Sciatic nerve (tissue), 2 donors: Measurements from ENCODE around the gene KIF23. TPM values are rescaled to one million over a fixed set of nuclear protein-coding genes. Genes with fewer than 3 reads are reported as not detected.
A peak's percentile ranks its signal among the peaks of the same experiment; 100 is the strongest.

Experiments
- ATAC-seq: fragments of 200-7000 bp; cut with Tn5 transposase; one replicate; pipeline ENCODE4 v1.9.1; 2020; ENCODE audit warnings: mild to moderate bottlenecking, moderate library complexity
- DNase-seq: peaks from one replicate; pipeline ENCODE4 v3.0.0-alpha.2; 2020; ENCODE audit warnings: low spot score
- intact Hi-C: fragments of 100-400 bp; cut with DNase I; formaldehyde crosslinking; loops from one replicate; pipeline ENCODE4 v1.14.2; 2022
- total RNA-seq: library from RNA; stranded (reverse); fragmentation: NEBNext Ultra II Directional; extraction: Animal tissue kit (Norgen Biotek cat#: 25700); gene quantifications from one replicate; pipeline ENCODE4 v1.2.1, GENCODE V29; 2021
- donor health status: DM: no; HTN: no; CAD: no.
- donor health status: DM: no; HTN: no; CAD: no.

KIF23 gene
- total RNA-seq, 1 donor from 2014 or later: 11.8 TPM

DNA sequence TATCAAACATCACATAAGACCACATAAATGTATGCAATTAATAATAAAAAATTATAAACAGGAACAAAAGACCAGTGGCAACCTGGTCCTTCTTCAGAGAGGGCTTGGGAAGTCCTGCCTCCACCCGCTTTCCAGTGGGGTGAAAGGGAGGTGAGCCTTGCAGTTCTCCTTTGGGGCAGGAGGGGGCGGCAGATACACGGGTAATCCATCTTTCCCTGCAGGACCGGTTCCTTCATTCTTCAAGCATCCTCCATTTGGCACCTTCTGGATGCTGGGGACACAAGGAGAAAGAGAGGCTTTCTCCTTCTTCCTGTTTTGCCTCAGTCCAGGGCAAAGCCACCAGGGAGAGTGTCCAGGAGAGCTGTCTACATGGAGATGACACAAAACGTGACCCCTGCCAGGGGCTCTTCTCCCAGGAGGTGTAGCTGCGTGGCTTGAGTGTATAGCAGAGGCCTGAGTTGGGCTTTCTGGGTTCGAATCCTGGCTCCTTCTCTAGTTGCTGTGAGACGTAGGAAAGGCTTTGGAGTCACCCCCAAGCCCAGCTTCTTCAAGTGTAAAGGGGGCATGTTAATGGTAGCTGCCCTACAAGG lies 61.7 kb downstream of the KIF23 start:
- ATAC-seq (peak; percentile 90), DNase-seq (peak; percentile 93)
- intact Hi-C loops: loop anchor here (10.0 kb wide), 1 partner anchor 1009 kb away; no protein-coding TSS in a partner anchor

DNA sequence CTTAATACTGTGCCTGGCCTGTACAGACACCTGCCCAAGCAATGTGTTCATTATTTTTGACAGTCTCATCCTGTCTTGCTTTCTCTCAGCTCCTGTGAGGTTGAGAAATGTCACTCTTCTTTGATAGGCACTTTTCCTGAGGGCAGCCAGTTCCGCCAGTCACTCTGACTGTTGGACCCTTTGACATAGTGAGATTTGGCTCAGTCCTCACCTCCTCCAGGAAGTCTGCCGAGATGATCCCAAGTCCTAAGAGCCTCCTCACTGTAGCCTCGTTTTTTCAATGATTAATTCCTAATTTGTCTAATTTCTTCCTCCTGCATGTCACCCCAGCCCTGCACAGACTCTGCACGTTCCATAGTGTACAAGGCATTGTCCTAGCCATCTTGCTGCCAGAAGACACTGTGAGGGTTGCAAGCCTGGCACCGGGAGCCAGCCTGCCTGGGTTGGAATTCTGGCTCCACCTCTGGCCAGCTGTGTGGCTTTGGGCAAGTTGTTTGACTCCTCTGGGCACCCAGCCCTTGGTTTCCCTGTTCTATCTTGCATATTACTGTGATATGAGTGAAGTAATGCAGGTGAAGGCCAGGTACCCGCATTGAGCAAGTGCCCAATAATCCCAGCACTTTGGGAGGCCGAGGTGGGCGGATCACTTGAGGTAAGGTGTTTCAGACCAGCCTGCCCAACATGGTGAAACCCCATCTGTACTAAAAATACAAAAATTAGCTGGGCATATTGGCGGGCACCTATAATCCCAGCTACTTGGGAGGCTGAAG lies 62.7 kb downstream of the KIF23 start:
- DNase-seq: peak; percentile 50
- intact Hi-C loops: loop anchor here (10.0 kb wide), 1 partner anchor 1008 kb away; no protein-coding TSS in a partner anchor
- ATAC-seq: no peak

DNA sequence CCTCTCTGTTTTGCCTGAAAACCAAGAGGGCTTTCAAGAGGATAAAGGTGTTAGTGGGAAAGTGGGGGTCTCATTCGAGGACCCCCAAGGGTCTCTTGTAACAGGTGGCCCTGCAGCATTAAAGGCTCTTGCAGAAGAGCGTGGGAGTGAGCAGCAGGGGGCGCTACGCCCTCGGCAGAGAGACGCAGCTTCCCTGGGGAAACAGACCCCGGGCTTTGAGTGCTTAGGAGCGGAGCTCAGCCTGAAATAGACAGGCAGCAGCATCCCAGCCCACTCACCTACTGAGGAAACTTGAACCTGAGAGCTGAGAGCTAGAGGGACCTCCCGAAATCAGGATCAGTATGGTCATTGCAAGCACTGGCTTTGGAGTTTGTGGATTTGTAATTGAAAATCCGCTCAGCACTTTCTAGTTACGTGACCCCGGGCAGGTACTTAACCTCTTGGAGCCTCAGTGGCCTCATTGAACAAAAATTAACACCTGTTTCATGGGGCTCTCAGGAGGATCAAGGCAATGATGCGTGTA lies 64.2 kb downstream of the KIF23 start:
- intact Hi-C loops: loop anchor here (10.0 kb wide), 1 partner anchor 1006 kb away; no protein-coding TSS in a partner anchor
- ATAC-seq: peak; percentile 57
- peak; percentile 77 for DNase-seq

DNA sequence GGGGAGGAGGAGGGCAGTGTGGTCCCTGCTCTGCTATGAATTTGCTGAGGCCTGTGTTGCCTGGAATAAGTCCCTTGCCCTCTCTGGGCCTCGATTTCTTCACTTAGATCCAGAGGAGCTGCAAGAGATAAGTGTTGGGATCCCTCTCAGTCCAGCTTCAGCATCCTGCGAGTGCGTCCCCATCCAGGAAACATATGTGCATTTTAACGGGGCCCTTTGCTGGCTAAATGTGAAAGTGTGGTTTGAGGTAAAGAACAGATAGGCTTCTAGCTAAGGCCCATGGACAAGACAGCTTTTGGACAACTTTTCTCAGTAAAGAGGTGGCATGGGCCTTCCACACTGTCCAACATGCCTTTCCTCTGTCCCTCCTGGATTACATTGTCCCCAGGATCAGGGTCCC lies 64.9 kb downstream of the KIF23 start:
- intact Hi-C loops: loop anchor here (10.0 kb wide), 1 partner anchor 1006 kb away; no protein-coding TSS in a partner anchor
- DNase-seq: no peak
- ATAC-seq: no peak

- no peak for DNase-seq
- intact Hi-C loops: loop anchor here (10.0 kb wide), 2 partner anchors 615 to 1005 kb away; partner anchors contain the start of gene TLE3
- no peak for ATAC-seq
Measured at GRCh38 chr15:69479971-69480370, 65.8 kb downstream of the KIF23 start.

GRCh38 chr15:69480932-69481331 lies 66.8 kb downstream of the KIF23 start:
- peak; percentile 33 for DNase-seq
- intact Hi-C loops: loop anchor here (10.0 kb wide), 1 partner anchor 614 kb away; the partner anchor contains the start of gene TLE3

DNA sequence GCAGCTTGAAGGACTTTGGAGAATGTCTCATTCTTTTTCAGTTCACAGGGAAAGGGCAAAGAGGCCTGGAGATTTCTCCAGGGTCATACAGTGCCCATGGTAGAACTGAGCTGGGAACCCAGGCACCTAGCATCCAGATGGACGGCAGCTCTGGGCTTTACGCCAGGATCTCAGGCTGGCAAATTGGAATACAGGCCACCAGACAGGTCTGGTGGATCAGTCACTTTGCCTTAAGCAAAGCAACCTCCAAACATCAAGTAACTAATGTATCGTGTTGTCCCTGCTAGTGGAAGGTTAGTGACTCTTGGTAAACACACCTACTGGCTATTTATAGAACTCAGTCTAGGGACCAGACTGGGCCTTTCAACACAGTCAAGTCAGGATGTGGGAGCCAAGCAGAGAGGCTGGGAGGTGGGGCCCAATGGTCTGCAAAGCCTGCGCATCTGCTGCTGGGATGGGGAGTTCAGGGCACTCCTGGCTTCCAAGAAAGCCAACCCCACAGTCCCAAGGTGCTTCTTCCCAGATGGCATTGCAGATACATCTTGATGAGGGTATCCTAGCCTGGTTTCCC lies 68.6 kb downstream of the KIF23 start:
- intact Hi-C loops: loop anchor here (10.0 kb wide), 1 partner anchor 612 kb away; the partner anchor contains the start of gene TLE3
- peak; percentile 44 for DNase-seq
- no peak for ATAC-seq

More at GRCh38 chr15:69480932-69481331, 66.8 kb downstream of the KIF23 start:
- ATAC-seq: no peak

GRCh38 chr15:69484837-69485236 lies 70.7 kb downstream of the KIF23 start:
- intact Hi-C loops: loop anchor here (10.0 kb wide), 1 partner anchor 610 kb away; the partner anchor contains the start of gene TLE3
- DNase-seq: peak; percentile 44
- peak; percentile 49 for ATAC-seq

DNA sequence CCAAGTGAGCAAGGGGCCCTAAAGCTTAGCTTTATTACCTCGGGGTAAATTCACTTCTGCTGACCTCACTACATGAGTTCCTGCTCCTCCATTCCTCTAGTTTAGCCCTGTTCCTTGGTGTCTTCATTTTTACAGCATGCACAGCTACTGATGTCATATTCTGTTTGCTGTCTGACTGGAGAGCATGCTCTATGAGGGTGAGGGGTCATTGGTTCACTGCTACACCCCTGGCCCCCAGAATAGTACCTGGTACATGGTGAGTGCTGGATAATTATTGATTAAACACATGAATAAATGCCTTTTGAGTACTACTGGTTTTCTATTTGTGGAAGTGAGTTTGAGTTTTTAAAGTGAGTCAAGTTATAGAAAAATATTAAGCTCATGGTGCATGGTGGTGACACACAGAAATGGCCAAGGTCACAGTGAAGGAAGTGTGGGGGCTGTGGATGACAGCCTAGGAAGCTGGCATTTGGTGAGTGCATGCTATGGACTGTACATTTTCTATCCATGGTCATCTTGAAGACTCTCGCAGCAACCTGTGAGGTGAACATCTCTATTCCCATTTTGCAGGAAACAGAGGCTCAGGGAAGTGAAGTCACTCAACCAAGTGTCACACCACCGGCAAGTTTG lies 72.4 kb downstream of the KIF23 start:
- DNase-seq (no peak), ATAC-seq (no peak)
- intact Hi-C loops: loop anchor here (10.0 kb wide), 1 partner anchor 608 kb away; the partner anchor contains the start of gene TLE3

GRCh38 chr15:69489073-69489571 lies 75.0 kb downstream of the KIF23 start:
- DNase-seq (peak; percentile 49), ATAC-seq (peak; percentile 72)
- intact Hi-C loops: loop anchor here (10.0 kb wide), 1 partner anchor 606 kb away; the partner anchor contains the start of gene TLE3

DNA sequence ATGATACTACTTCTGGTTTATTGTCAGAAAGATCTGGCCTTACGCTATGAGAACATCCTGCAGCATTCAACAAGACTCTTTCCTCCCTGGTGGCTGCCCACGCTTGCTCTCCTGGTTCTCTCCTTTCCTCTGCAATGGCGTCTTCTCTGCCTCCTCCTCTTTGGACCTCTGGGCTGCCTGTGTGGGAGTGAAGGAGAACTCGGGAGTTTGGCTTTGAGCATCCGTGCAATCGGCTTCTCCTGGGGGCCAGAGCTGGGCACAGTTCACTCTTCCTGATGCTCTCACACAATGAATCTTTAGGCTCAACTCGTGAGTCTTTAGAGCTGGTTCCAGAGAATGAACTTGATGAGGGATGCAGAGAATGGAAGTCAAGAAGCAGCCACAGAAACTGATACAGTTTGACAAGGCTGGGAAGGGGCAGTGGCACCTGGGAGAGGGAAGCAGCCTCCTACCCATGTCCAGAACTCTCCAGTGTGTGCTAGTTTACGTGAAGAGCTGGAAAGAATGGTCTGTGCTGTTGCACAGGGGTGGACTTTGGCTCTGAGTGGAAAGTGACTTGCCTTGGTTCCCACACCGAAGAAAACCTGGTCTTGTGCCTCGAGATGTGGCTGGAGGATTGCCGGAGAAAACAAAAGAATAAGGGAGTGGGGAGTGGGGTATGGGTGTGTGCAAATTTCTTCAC lies 76.3 kb downstream of the KIF23 start:
- intact Hi-C loops: no loop called here
- ATAC-seq (peak; percentile 80), DNase-seq (peak; percentile 46)

DNA sequence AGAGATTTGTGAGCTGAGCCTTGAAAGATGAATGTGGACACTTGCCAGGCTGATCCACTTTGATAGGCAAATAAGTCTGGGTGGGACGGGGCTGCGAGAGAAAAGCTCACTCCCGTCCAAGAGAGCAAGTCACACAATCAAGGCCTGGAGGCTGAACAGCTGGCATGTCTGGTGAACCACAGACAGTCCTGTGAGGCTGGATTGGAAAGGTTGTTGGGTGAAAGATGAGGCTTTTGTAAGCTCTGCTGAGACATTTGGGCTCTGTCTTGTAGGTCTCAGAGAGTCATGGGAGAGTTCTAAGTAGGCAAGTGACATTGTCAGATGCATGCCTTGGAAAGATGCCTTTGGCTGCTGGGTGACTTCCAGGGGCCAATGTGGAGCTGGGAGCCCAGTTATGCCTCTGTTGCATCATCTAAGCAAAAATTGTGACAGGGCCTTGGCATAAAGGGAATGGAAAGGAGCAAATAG lies 76.9 kb downstream of the KIF23 start:
- intact Hi-C loops: no loop called here
- DNase-seq (peak; percentile 73), ATAC-seq (peak; percentile 82)

GRCh38 chr15:69493406-69493805 lies 79.3 kb downstream of the KIF23 start:
- intact Hi-C loops: no loop called here
- ATAC-seq (no peak), DNase-seq (peak; percentile 7)

DNA sequence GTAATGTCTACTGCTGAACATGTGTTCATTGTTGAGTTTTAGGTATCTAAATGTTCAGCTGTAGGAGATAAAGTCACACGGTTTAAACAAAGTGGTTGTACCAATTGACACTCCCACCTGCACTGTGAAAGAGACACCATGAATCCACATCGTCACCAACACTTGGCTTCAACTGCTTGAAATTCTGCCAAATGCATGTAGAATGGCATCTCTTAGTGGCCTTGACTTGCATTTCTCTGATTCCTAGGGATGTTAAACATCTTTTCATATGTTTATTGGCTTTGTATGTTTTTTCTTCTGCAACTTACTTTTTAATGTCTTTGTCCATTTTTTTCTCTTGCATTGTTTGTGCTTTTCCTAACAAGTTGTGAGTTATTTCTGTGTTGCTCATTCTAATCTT lies 81.9 kb downstream of the KIF23 start:
- intact Hi-C loops: no loop called here
- ATAC-seq (no peak), DNase-seq (no peak)

DNA sequence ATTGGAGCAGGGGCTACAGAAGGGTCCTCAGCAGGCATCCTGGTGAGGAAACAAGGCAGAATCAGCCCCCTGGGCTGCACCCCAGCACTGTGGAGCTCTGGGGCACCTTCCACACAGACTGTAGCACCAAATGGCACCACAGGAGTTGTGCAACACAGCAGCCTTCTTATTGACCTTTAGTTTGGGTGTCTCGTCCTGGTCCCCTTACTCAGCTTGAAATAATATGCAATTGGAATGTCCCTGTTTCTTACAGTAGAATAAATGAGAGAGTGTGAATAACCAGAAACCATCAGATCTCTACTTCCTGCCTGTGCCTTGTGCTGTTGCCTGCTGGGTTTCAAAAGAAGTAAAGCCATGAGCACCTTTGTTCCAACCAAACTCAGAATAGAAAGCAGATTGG lies 82.9 kb downstream of the KIF23 start:
- ATAC-seq: no peak
- DNase-seq: peak; percentile 9
- intact Hi-C loops: no loop called here

DNA sequence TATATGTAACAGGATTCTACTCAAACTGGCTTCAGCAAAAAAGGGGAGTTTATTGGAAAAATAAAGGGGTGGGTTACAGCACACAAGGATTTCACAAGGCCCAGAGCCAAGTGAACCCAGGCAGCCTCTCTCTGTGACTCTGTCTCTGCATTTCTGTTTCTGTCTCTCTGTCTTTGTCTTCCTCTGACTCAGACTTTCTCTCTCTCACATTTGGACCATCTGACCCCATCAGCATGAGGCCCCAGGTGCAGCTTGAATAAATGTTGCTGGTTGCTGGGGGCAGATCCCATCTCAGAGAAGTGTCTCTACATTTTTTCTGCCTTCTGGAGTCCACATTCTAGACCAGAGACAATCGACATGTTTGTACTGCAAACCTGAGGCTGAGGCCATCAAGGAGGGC lies 83.5 kb downstream of the KIF23 start:
- DNase-seq: no peak
- no peak for ATAC-seq
- intact Hi-C loops: no loop called here
